ENCODE data around the gene RFTN1. TPM values are rescaled to one million over a fixed set of nuclear protein-coding genes. Genes with fewer than 3 reads are reported as not detected.

The RFTN1 gene
- total RNA-seq, 2 experiments from 2014 or later = 111 to 114 TPM

DNA sequence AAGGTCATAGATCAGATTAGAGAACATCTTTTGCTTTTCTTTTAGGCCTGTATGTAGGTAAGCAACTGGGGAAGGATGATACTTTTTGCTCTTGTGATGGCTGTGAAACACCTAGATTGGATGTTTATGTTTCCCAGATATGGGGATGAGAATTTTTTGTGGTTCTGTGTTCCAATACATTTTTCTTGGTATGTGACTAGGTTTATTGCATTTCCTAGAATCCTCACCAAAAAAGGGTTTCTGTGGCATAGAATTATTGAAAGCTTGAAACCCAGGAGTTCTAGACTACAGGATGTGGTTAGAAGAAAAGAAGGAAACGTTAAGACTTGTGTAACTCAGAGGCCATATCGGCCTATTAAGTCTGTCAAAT is 222.7 kb downstream of the RFTN1 start:
- ChIA-PET CTCF (interaction anchor here (0.6 to 3.7 kb wide), 18 partner anchors 8 to 261 kb away, joined by 3 to 35 read pairs (median 6); partner anchors contain the start of genes DPH3 and OXNAD1), POLR2A (interaction anchor here (1.0 to 1.3 kb wide), 3 partner anchors 23 to 221 kb away, joined by 3 to 4 read pairs (median 3); partner anchors contain the start of genes DPH3 and OXNAD1)

DNA sequence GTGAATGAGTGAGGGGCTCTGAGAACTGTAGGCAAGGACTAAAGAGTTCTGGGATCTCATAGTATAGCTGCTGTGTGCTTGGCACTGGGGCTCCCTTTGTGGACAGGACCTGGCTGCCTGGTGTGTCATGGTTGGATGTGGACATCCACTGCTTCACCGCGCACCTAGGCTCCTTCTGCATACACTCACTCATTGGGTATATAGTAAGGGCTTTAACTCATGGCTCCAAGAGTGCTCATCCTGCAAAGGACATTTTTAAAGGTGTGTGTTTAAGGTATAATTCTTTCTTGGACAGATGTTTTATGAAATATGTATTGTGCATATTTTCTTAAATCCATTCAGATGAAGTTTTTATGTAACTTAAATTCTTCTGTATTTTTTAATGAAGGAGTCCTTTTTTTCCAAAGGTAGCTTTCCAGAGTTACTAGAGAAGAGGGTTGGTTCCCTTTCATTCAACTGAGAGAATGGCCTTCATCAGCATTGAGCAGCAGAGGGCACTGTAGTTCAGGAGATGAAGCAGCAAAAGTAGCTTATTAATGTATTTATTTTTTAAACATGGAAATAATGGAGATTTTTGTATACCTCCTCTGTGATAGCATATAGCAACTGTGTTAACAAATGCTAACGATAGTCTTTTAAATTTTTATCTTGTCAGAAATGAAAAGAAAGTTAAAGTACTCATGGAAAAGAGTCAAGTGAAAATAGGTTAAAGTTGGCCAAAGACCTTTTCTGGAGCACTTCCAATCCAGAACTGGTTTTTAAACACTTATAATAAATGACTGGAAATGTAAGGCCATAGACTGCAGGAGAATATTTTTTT is 223.3 kb downstream of the RFTN1 start:
- POLR2A ChIA-PET = interaction anchor here (1.0 to 1.3 kb wide), 3 partner anchors 24 to 222 kb away, joined by 3 to 4 read pairs (median 3); partner anchors contain the start of genes DPH3 and OXNAD1
- CTCF ChIA-PET = interaction anchor here (0.6 to 3.7 kb wide), 16 partner anchors 8 to 262 kb away, joined by 3 to 35 read pairs (median 6); partner anchors contain the start of genes DPH3 and OXNAD1

DNA sequence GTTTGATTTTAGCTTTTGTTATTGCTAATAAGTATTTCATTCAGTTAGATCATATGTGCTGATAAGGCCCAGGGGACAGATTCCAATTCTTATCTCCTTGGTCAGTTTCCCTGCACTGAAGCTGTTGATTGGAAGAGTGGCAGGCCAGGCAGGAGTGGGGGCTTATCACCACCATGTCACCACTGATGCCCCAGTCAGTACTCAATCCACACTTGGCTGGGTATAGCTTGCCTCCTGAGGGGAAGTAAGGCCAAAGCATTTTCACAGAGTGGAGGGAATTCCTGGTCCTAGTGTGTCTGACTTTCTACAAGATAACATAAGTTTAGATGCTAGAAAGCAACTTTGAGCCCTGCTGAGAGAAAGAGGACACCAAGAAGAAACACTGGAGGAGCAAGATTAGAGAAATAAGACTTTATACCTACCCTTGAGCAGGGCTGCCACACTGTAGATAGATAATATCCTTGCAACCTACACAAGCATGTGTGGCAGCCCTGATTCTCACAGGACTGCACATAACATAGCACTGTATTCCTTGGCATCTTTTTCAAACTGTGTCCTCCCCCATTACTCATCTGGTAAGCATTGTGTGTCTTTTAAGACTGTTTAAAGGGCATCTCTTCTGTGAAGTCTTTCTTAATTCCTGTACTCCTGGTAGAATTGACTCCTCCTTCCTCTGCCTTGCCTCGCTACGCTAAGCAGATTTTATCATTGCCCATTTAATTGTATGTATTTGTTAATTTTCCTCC is 224.2 kb downstream of the RFTN1 start:
- ChIA-PET POLR2A (interaction anchor here (0.9 to 1.0 kb wide), 2 partner anchors 24 to 25 kb away, joined by 3 to 4 read pairs; partner anchors contain the start of genes DPH3 and OXNAD1), CTCF (interaction anchor here (1.0 to 3.7 kb wide), 12 partner anchors 11 to 263 kb away, joined by 3 to 35 read pairs (median 5); partner anchors contain the start of genes DPH3 and OXNAD1)

DNA sequence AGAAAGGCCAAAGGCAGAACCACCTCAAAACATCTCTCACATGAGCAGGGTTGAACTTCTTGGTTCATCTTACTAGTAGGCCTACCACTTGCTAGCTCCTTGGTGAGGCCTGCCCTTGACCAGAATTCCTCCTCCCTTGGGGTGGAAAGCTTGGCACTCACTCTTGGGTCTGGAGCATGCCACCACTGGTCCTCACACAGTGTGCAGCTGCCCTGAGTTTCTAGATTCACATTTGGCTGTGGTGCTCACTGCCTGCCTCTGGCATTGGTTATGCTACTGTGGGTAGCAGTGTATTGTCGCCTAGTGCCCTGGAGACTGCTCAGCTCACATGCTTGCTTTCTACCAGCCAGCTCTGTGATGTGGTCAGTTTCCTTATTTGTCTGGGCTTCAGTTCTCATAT is 224.8 kb downstream of the RFTN1 start:
- ChIA-PET POLR2A (interaction anchor here (0.9 to 1.0 kb wide), 2 partner anchors 24 to 26 kb away, joined by 3 to 4 read pairs; partner anchors contain the start of genes DPH3 and OXNAD1), CTCF (interaction anchor here (0.7 to 3.2 kb wide), 11 partner anchors 12 to 224 kb away, joined by 3 to 19 read pairs (median 3); partner anchors contain the start of genes DPH3 and OXNAD1)

DNA sequence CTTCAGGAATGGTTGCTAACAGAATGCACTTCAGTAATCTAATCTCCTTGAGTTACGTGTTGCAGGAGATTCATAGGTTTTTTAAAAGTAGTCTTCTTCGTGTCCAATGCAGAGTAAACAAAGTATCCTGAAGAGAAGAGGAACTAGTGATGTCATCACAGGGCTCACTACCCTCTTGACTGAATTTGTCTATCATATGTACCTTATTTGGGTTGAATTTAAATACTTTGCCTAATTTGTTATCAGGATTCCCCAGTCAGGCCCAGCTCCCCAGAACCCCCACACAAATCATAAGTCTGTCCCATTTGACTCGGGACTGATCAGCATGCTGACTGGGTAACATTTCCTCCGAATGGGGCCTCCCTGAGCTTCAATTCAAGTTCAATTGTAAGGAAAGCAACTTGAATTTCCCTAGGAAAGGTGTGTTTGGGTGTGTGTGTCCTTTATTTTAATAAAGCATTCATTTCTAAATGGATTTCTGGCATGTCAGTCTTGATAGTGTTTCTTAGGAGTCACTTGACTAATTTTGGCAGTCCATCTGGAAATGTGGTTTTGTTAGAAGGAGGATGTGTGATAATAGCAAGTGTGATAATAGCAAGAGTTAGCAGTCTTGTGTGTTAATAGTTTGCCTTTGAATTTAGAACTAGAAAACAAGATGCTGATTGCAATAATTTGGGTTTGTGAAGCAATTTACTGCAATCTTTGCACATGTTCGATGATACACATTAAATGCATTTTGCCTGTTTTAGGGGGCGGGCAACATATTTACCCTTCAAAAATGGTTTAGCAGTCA is 226.6 kb downstream of the RFTN1 start:
- POLR2A ChIA-PET = interaction anchor here (0.5 to 1.5 kb wide), 5 partner anchors 17 to 1910 kb away, joined by 3 to 7 read pairs (median 3); partner anchors contain the start of genes DPH3, OXNAD1 and RFTN1
- CTCF ChIA-PET = interaction anchor here (0.6 to 2.2 kb wide), 7 partner anchors 19 to 50 kb away, joined by 3 to 11 read pairs (median 3); partner anchors contain the start of genes DPH3 and OXNAD1

DNA sequence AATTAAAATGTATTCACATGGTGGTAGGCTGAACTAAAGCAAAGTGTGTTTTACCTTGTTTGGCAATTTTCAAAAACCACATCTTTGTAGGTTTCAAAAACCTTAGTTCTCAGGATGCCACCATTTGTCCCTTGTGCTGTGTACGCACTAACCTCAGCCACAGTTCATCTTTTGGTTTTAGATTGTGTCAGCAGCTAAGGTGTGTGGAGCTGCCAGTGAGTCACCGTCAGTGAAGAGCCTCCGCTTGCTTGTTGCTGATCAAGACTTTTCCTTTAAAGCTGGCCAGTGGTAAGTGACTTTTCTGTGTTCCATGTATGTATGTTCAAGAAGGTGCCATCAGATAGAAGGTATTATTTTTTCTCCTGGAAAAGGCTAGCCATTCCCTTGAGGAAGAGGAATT is 227.3 kb downstream of the RFTN1 start:
- ChIA-PET CTCF (interaction anchor here (0.6 to 2.2 kb wide), 7 partner anchors 18 to 51 kb away, joined by 3 to 11 read pairs (median 3); partner anchors contain the start of genes DPH3 and OXNAD1), POLR2A (interaction anchor here (0.5 to 1.5 kb wide), 5 partner anchors 18 to 1909 kb away, joined by 3 to 7 read pairs (median 3); partner anchors contain the start of genes DPH3, OXNAD1 and RFTN1)

DNA sequence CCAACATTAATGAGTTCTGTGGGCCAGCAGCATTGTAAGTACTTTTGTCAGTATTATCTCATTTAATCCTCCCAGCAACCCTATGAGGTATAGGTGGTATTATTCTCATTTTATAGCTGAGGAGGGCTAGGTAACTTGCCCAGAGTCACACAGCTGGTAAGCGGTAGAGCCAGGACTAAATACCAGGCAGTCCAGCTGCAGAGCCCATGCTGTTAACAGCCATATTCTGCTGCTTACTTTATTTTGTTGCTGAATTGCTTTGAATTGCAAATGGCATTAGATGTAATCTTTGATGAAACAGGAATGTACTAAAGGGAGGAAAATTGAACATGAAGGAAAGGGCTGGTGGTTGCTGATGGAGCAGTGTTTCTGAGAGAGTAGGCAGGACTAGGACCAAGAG is 228.9 kb downstream of the RFTN1 start:
- ChIA-PET POLR2A (no interaction called here), CTCF (no interaction called here)

DNA sequence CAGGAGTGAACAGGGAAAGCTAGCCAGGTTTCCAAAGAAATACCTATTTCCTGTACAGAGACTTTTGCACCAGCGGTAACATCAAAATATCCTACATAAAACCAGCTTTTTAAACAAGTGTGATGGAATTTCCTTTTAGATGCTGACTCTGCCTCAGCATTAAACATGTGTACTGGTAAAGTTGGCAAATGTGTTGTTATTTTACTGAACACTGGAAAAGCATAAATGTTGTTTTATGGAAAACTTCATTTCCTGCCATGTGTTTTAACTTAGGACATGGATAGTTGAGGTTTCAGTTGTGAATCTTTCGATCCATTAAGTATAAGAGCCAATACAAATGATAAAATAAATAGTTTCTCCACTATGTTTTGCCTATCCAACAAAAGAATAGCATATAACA is 232.8 kb downstream of the RFTN1 start:
- POLR2A ChIA-PET = no interaction called here
- CTCF ChIA-PET = interaction anchor here (2.1 kb wide), 1 partner anchor 15 kb away, joined by 5 read pairs; the partner anchor contains the start of gene OXNAD1

DNA sequence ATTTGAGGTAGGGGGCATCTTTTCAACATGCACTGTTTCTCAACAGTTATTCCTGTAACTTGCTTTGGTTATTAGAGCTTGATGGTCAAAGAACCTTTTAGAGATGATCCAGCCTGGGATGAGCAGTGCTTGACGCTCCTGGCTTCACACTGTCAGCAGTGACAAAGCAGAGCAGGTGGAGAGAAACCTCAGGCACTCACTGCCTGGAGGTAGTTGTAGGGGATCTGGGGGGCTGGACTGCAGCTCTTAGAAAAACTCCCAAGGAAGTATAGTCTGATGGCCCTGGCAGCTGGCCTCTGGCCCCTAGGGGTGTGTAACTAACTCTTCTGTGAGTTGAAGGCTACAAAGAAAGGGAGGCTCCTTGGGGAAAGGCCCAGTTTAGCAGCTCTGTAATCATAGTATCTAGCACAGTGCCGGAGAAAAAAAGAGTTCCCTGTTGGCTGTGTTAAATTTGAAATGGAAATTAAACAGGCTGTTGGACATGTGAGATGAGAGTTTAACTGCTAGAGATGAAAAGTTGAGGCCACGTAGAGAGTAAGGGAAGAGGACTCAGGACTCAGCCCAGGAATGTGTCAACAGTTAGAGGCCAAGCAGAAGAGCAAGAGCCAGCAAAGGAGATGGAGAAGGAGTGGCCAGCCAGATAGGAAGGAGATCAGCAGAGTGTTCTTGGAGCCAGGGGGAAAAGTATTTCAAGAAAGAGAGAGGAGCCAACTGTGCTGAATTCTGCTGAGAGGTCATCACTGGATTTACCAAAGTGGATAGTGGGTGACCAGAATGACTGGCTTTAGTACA is 234.3 kb downstream of the RFTN1 start:
- POLR2A ChIA-PET = no interaction called here
- CTCF ChIA-PET = interaction anchor here (0.7 to 2.1 kb wide), 3 partner anchors 12 to 40 kb away, joined by 3 to 5 read pairs (median 4); partner anchors contain the start of gene OXNAD1

DNA sequence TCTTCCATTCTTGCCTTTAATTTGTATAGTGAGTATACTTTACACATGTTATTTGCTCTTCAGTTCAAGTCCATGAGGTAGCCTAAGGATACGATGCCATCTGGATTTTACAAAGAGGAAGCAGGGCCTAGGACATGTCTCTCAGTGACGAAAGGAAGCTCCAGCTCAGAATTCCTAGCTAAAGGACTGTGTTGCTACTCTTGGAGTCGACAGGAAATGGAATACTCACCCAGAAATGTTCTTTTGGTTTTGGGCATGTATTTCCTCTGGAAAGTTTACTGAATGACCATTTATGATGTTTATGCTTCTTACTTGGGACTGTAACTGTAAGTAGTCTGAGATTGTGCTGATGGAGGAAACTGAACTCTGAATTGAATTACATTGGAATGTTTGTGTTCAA is 236.0 kb downstream of the RFTN1 start:
- ChIA-PET POLR2A (no interaction called here), CTCF (interaction anchor here (1.0 kb wide), 1 partner anchor 273 kb away, joined by 3 read pairs; no protein-coding TSS in a partner anchor)

DNA sequence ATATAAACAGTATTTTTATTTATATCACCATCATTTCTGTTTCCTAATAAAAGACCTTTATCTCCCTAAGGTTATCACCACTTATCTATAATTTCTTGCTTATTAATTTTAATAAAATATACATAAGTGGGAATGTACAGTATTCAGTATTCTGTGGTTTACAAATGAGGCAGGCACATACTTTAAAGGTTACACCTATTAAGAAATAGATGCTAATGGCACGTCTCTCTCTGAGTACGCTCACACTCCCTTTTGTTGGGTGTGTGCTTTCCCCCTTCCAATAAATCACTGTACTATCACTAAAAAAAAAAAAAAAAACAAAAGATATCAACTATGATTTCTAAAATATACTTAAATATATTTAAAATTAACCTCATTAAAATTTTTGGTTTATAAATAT is 239.6 kb downstream of the RFTN1 start:
- POLR2A ChIA-PET = no interaction called here
- CTCF ChIA-PET = interaction anchor here (0.7 kb wide), 1 partner anchor 224 kb away, joined by 4 read pairs; no protein-coding TSS in a partner anchor

DNA sequence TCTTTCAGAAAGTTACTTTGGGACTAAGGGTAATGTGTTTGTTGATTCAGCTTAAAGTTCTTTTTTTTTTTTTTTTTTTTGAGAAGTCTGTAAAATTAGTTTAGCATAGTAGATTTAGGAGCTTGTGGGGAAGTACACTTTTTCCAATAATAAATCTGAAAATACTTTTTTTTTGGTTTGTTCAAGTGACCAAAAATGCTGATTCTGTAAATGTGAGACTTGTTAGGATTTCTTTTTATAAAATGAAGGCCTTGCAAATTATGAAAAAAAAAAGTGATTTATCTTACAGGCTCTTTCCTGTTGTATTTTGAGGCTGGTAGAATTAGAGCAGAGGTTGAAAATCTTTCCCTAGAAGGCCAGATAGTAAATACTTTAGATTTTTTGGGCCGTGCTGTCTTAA is 240.9 kb downstream of the RFTN1 start:
- CTCF ChIA-PET = interaction anchor here (0.7 kb wide), 3 partner anchors 28 to 86 kb away, joined by 3 to 5 read pairs (median 3); no protein-coding TSS in a partner anchor
- POLR2A ChIA-PET = no interaction called here

DNA sequence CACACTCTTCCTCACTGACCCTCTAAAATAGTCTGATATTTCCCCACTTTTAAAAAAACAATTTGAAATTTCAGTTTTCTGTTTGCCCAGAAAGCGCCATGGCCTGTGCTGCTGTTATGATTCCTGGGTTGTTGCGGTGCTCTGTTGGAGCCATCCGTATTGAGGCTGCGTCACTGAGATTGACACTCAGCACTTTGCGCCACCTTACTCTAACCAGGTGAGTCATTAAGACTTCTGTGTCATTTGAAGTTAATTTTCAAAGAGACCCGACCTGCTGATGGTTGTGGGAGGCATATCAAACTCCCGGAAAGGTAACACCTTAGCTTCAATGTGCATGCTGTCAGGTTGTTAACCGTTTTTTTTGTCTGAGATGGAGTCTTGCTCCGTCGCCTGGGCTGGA is 242.6 kb downstream of the RFTN1 start:
- ChIA-PET CTCF (interaction anchor here (1.5 kb wide), 1 partner anchor 49 kb away, joined by 4 read pairs; no protein-coding TSS in a partner anchor), POLR2A (no interaction called here)

DNA sequence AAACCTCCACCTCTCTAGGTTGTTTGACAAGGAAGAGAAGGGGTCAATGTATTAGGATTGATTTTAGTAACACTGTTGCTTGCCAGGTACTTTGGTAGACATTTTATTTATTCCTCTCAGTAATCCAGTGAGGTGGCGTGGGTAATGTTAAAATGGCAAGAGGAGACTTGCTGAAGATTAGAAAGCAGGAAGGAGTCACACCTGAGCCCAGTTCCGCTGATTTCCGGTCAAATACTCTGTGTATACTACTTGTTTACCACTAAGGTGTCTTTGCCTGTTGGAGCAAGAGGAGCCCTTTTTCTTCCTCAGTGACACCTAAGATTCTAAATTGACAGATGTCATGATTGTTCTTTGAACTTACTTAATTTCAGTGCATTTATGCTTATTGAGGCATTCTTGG is 246.8 kb downstream of the RFTN1 start:
- CTCF ChIA-PET = interaction anchor here (1.3 to 2.7 kb wide), 3 partner anchors 9 to 54 kb away, joined by 3 to 18 read pairs (median 11); no protein-coding TSS in a partner anchor
- POLR2A ChIA-PET = no interaction called here

Measured in activated CD8-positive, alpha-beta memory T cell treated with anti-CD3 and anti-CD28 coated beads for 36 hours (primary cell).